HG02642 (cell line): ENCODE results near the gene TMED10.
"Not testable (repeated sequence)": the region's sequence is repeated elsewhere in the genome, so short reads cannot be mapped to it uniquely, and the experiment has no call there.

Experiments used
- ATAC-seq: cut with Tn5 transposase; IDR thresholded peaks from one replicate; pipeline ENCODE4 v1.9.1; 2021; ENCODE audit warnings: mild to moderate bottlenecking; ENCODE audit not compliant: unreplicated experiment, poor library complexity

The TMED10 gene

DNA sequence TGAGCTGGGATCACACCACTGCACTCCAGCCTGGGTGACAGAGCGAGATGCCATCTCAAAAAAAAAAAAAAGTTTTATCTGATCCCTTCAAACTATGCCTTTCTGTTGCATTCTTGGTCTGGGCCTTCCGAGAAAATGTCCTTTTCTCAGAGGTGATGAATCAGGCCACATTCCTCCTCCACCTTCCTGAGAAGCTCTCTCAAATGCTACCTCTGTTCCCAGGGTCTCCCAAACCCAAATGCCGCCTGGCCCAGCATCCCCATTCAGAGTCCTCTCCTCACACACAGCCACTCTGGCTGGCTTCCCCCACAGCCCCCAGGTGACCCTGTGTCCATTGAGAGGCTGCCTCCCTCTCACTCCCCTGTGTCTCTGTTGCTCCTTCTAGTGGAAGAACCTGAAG, 19.7 kb upstream of the TMED10 start:
- ATAC-seq = no peak

DNA sequence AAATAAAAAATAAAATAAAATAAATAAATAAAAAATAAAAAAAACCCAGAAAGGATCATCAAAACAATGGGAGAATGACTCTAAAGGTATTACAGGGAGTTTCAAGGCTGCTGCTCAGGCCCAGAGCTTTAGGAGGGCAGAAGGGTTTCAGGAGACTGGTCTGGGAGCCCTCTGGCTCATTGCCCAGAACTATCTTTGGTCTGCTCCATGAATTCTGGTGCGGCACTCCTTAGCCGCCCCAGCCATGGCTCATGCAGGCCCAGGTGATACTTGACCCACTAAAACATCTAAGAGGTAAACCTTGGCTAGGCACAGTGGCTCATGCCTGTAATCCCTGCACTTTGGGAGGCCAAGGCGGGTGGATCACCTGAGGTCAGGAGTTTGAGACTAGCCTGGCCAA, 14.7 kb upstream of the TMED10 start:
- ATAC-seq = no peak

DNA sequence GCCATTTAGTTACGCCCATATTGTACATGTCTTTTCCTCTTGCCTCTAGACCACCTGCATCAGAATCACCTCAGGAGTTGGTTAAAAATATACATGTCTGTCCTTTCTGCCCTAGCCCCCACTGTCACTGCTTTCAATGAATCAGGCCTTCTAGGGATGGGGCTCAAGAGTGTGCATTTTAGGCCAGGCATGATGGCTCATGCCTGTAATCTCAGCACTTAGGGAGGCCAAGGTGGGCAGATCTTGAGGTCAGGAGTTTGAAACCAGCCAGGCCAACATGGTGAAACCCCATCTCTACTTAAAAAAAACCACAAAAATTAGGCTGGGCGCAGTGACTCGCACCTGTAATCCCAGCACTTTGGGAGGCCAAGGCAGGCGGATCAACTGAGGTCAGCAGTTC, 13.6 kb upstream of the TMED10 start:
- ATAC-seq = no peak

DNA sequence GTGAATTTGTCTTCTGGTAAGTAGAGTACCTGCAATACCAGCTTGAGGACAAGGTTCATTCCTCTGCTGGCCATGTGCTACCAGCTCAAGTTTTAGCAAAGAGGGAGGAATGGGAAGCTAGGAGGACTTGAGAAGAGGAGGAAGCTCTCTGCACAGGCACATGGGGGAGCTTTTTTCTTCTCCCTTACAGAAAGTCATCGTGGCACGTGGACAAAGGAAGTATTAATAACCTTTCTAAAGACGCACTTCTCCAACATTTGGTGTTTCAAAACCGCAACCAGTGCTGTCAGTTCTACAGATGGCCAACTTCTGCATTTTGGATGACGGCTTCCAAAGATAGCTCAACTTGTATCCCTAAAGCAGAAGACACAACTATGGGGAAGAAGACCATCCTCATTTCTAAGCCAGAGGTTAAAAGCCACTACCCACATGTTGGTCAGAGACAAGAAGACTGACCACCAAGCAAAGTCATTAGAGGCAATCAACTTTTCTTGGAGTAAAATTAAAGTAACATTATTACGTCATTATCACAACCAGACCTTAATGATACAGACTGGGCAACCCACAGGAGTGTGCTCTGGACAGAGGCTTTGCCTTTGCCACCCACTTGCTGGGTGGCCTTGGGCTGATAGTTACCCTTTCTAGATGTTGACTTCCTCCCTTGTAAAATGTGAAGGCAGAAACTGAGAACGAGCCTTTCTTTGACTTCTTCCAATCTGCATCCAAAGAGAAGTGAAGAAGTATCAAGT, 12.3 kb upstream of the TMED10 start:
- ATAC-seq = no peak

DNA sequence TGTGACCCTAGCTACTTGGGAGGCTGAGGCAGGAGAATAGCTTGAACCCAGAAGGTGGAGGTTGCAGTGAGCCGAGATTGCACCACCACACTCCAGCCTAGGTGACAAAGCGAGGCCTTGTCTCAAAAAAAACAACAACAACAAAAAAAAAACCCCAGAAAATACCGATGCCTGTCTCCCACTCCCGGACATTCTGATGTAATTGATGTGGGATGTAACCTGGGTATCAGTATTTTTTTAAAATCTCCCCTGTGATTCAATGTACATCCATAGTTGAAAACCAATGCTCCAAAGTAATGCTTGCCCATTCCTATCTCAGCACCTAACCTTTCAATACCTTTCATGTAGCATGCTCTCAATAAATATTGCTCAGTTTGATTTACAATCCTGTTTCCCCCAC, 11.7 kb upstream of the TMED10 start:
- no peak for ATAC-seq

DNA sequence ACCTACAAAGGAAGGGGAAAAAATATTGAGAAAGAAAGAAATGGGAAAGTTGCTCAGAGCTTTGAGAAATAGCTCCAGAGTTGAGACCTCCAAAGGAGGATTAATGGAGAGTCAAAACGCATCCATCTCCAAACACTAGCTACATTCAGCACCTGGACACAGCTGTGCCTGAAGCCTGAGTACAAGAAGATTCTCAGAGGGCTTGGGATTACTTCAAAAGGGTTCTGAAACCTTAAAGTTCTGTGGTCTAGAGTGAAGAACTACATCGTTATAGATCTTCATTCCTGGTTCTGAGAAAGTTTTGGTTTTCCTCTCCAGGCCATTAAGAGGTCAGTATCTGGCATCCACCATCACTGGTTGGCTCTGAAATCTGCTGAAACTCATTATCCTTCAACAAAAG, 10.5 kb upstream of the TMED10 start:
- ATAC-seq = no peak

DNA sequence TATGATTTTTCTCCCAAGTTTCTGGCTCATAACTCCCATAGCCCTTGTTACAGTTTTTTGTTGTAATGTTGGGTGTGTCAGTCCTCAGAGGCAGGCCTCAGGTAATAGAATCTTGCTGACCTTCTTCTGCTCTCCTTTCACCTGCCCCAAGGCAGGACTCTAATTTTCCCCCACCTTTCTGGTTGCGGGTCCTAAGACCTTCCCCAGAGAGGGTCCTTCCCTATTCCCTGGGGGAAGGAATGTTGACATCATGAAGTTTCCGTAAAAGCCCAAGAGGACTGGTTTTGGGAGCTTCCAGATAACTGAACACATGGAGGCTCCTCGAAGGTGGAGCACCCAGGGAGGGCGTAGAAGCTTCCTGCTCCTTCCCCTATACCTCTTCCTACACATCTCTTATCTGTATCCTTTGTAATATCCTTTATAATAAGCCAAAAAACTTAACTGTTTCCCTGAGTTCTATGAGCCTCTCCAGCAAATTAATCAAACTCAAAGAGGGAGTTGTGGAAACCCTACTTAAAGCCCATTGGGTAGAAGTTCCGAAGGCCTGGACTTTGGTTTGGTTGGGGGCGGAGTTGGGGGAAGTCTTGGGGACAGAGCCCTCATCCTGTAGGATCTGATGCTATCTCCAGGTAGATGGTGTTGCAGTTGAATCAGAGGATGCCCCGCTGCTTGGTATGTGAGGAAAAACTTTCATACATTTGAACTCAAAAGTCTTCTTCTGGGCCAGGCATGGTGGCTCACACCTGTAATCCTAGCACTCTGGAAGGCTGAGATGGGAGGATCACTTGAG, 9.0 kb upstream of the TMED10 start:
- no peak for ATAC-seq

DNA sequence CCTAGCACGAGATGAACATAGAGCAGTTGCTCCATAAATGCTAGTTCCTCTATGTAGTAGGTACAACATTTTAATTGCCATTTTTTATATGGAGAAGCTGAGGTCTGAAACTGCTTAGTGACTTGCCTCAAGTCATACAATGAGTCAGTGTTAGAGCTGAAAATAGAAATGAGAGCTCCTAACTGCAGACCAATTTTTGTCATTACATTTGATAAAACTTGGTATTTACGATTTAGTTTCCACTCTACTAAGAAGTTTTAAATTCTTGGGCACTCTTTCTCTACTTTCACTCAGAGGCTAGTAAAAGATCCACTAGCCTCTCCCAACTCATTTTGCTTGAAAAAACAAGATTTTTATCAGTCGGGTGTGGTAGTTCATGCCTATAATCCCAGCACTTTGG, 8.1 kb upstream of the TMED10 start:
- no peak for ATAC-seq

DNA sequence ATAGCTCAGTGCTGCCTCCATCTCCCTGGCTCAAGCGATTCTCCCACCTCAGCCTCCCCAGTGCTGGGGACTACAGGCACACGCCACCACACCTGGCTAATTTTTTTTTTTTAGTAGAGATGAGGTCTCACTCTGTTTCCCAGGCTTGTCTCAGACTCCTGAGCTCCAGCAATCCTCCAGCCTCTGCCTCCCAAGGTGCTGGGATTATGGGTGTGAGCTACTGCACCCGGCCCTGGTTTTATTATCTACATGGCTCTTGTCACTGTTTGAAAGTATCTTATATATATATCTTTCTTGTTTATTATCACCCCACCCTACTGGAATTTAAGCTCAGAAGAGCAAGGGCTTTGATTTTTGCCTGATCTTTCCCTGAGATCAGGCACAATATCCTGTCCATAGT, 7.6 kb upstream of the TMED10 start:
- ATAC-seq = no peak

DNA sequence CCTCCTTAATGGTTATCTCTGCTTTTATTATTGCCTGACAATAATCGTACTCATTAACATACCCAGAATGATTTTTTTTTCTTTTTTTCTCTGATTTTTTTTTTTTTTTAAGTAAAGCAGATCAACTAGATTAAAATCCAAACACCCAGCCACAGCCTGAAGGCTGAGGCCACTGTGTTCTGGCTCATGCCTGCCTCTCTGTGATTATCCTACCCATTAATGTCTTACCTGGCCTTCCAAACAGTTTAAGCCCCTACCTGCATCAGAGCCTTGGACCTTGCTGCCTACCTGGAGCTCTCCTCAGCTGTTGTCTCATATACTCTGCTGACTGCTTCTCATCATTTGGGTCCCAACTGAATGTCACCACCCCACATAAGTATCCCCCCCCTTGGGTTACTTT, 6.8 kb upstream of the TMED10 start:
- ATAC-seq = no peak

DNA sequence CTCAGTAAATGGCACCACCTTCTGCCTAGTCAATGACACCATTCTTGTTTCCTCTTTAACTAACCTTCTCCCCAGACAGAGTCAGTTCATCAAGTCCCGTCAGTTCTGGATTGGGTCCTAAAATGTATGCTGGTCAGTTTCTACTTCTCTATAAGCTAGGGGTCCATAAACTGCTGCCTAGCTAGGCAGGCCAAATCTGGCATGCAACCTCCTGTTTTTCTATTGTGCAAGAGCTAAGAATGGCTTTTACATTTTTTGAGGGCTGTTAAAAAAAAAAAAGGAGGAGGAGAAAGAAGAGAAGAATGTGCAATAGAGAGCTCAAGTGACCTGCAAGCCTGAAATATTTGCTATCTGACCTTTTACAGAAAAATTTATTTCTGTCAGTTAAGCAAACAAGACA, 6.4 kb upstream of the TMED10 start:
- no peak for ATAC-seq

DNA sequence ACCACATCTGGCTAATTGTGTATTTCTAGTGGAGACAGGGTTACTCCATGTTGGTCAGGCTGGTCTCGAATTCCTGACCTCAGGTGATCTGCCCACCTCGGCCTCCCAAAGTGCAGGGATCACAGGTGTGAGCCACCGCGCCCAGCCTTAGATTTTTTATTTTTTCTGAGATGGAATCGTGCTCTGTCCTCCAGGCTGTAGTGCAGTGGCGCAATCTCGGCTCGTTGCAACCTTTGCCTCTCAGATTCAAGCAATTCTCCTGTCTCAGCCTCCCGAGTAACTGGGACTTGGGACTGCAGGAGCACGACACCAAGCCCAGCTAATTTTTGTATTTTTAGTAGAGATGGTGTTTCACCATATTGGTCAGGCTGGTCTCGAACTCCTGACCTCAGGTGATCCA, 5.8 kb upstream of the TMED10 start:
- ATAC-seq = not testable (repeated sequence)

DNA sequence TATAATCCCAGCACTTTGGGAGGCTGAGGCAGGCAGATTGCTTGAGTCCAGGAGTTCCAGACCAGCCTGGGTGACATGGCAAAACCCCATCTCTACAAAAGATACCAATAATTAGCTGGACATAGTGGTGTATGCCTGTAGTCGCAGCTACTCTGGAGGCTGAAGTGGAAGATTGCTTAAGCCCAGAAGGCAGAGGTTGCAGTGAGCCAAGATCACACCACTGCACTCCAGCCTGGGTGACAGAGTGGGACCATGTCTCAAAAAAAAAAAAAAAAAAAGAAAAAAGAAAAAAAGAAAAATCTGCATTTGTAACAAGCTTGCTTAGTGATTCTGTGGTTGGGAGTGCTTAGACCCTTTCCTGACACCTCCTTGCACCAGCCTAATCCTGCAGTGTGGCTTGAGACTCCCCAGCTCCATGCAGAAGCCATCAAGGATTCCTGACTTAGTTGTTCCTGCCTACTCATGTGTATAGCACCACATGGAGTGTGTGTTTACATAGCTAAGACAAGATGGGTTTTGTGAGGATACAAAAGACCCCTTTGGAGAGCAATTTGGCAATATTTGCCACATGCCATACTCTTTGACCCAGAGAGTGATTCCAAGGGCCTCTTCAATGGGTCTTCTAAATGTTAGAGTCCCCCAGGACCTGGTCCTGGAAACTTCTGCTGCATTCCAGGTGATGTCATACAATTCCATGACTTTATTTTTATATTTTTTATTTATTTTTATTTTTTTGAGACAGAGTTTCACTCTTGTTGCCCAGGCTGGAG, 5.1 kb upstream of the TMED10 start:
- ATAC-seq = no peak

DNA sequence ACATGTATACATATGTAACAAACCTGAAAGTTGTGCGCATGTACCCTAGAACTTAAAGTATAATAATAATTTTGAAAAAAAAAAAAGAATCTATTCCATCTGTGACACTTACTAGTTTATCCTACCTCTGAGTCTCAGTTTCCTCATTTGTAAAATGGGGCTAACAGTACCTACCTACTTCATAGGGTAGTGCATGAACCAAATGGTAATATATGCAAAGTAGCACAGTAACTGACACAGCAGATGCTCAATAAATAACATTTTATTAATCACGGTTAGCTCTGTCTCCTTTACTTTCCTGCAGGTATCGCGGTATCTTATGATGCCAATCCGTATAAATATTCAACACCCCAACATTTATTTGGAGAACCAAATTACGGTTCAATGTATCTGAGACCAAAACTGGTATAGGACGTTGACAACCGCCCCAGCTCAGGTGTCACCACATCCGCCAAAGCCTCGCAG, 703 bp downstream of the TMED10 start:
- peak; percentile 1 for ATAC-seq

DNA sequence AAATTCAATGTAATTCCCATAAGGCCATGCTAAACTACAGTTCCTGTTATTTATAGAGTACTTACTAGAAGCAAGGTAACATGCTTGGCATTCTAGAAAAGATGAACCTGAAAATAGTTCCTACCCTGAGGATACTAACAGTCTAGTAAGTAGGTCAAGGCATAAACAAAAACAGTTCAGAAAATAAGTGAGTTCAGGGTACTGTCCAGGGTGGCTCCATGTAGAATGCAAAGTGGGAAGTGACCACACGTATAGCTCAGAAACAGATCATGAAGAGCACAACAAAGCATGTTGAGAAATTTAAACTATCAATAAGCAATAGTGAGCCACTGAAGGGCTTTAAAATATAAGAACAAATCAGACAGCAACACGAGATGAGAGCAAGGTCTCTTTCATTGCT, 2.3 kb downstream of the TMED10 start:
- ATAC-seq = no peak

DNA sequence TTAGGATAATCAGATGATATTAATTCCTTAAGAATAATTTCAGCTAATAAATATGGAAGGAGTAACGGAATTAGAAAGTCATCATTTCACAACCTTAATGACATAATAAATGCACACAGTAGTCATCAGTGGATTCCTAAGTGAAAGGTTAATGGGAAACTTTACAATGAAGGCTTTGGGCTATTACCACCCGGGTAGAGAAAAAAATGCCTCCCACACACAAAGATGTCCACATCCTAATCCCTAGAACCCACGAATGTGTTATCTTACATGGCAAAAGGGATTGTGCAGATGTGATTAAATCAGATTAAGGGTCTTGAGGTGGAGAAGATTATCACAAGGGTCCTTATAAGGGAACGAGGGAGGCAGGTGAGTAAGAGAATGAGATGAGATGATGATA, 5.6 kb downstream of the TMED10 start:
- ATAC-seq = no peak

DNA sequence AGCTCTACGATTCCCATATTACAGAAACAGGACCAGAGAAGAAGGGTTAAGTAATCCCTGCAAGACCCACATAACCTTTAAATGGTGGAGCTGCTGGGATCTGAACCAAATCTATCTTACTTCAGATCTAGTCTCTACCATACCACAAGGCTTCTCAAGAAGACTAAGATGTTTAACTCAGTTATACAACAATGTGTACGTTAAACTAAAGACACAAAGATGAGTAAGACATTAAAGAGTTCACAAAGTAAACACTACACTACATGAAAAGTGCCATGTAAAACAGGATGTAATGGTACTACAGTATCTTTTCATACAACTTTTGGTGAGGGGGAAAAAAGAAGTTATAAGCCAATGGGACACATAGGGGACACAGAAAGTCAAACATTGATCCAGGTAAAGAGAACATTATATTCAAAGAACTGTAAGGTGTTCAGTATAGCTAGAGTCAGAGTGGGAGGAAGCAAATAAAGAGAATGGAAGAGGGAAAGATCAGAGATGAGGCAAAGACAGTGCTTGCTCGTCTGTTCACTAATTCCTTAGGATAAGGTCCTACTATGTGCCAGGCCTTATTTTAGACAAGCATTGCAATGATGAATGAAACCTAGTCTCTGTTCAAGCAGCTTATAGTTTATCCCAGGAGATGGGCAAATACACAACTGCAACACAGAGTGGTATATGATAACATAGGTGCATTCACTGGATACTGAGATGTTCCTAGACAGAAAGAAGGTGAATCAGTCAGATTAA, 7.7 kb downstream of the TMED10 start:
- ATAC-seq = no peak

DNA sequence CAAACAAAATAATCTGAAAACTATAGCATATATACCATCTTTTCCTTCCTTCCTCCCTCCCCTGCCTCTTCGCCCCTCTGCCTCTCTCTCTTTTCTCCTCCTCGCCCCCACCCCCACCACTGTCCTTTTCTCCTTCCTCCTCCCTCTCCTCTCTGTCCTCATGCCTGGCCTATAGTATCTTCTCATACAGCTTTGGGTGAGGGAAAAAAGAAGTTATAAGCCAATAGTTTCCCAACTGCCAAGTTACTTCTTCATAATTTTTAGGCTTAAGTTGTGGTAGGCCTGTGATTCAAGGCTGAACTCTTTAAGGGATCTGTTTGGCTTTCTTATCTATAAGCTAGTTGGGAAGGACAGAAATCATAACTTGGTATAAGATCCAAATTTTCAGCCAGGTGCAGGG, 9.1 kb downstream of the TMED10 start:
- no peak for ATAC-seq

DNA sequence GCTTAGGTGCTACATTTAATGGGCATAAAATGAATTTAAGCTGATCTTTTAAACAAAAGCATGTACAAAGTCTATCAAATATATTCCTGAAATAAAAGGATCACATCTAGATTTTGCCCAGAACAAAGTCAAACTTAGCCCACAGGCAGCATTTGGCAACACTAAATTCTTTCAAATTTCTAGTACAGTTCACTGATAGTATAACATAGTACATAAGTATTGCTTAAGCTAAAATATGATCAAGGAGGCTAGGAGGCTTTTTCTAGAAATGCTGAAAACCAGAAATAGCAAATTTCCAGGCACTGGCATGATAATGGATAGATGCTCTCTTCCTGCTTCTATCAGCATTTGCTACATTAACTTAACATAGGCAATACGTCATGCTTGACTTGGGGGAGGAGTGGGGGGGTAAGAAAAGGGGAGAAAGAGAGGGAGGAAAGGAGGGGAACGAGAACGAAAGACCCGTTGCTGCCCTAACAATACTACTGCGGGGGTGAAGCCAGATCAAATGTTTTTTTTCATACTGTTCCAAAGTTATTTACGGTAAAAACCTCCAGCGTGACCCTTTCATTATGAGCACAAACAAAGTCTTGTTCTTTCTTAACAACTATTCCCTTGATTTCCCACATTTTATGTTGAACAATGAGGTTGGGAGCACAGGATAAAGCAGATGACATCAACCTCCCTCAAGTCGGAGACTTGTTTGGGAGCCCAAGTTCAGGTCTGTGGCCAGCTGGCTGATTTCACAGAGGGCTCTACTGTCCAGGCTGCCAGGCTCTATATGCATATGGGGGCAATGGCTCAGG, 10.6 kb downstream of the TMED10 start:
- no peak for ATAC-seq

DNA sequence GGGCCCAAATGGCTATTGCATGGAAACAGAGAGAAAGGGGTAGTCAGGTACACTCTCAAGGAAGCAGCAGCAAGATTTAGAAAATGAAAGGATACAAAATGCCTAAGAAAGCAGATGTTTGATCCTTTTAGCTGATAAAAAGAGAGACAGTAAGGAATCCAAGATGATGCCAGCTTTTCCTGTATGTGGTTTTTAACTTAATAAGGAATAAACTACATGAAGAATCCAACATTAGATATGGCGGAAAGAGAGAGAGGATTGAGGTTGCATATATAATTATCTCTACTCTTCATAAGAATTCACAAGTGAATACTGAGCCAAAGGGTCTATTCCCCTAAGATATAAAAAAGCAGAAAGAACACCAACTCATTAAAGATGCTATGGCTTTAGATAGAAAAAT, 11.6 kb downstream of the TMED10 start:
- ATAC-seq = no peak
